ENCODE results near the gene RAP2C. TPM values are rescaled to one million over a fixed set of nuclear protein-coding genes. Genes with fewer than 3 reads are reported as not detected.
"Not testable (repeated sequence)": the region's sequence is repeated elsewhere in the genome, so short reads cannot be mapped to it uniquely, and the experiment has no call there.

RAP2C gene
- total RNA-seq, 1 donor from 2014 or later = 31.2 TPM

GRCh38 chrX:132204629-132205028 is 14.6 kb downstream of the RAP2C start:
- intact Hi-C loops (cut with micrococcal nuclease) = no loop called here

DNA sequence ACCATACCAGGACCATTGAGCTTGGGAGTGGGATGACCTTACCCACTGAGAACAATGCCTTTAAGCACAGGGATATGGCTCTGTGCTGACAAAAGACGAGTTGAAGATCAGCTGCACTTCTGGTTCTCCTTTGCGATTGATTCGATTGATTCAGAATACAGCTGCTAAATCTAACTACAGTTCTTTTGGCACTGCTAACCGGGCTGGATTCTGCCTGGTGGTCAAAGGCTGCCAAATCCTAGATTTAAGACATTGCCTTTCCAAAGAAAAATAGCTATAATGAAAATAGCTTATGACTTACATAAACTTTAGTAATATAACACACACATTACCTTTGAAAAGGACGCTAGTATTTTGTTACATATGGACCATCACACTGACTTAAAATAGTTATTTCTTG is 18.3 kb downstream of the RAP2C start:
- intact Hi-C loops (cut with micrococcal nuclease) = no loop called here

GRCh38 chrX:132199941-132200340 is 19.3 kb downstream of the RAP2C start:
- intact Hi-C loops (cut with micrococcal nuclease) = no loop called here

- intact Hi-C loops (cut with micrococcal nuclease) = no loop called here
Measured at GRCh38 chrX:132193872-132194574, 25.2 kb downstream of the RAP2C start.

DNA sequence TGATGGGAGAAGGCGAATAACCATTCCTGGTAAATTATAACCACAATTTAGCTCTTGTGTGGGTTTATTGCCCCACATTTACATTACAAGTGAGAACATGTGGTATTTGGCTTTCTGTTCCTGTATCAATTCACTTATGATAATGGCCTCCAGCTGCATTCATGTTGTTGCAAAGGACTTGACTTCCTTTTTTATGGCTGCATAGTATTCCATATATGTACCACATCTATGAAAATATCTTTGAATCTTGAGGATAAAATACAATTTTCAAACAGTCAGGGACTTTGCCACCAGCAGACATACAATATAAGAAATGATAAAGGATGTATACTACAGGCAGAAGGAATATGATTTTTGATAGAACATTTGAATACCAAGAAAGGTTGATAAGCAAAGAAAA is 27.3 kb downstream of the RAP2C start:
- intact Hi-C loops (cut with micrococcal nuclease) = no loop called here

DNA sequence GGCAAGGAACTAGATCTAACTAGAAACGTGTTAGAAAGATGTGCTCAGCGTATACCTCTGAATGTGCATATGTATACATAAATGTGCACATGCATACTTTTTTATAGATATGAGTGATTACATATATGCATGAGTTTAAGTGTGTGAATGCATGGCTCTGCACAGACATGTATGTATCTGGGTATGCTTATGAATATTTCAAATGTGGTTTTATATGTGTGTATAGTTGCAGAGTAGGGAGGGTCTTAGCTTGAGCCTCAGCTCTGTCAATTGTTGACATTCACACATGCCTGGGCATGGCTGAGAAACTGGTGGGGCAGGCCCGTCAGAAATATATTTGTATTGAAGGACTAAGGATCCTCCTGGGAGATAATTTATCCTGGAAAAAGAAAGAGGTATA is 31.1 kb downstream of the RAP2C start:
- intact Hi-C loops (cut with micrococcal nuclease) = no loop called here

DNA sequence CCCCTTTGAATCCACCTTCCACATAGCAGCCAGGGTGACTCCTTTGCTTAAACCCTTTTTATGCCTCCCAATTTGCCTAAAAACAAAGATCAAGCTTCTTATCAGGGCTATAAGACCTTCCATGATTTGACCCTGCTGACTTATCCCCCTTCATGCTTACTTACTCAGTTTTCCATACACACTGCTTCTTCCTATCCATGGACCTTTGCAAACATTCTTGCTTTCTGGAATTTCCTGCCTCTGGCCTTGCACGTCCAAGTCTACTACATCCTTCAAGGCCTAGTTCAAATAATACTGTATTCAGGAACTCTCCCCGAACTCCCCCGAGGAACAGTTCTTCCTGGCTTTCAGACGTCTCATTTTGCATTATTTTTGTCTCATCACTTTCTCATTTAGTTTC is 31.8 kb downstream of the RAP2C start:
- intact Hi-C loops (cut with micrococcal nuclease) = no loop called here

GRCh38 chrX:132184871-132185270 is 34.4 kb downstream of the RAP2C start:
- intact Hi-C loops (cut with micrococcal nuclease) = no loop called here

DNA sequence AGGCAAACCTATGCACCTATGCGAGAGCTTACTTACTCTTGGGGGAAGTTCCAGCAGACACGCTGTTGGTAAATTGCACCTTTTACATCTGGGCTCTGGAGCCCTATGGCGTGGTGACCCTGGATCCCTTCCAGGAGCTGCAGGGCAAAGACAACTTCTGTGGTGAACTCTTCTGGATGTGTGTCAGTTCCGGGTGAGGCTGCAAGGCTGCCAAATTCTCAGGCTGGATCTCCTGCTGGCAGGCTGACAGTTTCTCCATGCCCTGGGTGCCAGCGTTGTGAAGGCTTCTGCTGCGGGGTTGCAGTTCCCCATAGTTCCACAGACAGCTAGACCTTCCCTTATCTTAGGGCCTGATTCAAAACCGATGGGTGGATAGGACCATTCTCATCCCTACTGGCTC is 37.9 kb downstream of the RAP2C start:
- intact Hi-C loops (cut with micrococcal nuclease) = no loop called here

DNA sequence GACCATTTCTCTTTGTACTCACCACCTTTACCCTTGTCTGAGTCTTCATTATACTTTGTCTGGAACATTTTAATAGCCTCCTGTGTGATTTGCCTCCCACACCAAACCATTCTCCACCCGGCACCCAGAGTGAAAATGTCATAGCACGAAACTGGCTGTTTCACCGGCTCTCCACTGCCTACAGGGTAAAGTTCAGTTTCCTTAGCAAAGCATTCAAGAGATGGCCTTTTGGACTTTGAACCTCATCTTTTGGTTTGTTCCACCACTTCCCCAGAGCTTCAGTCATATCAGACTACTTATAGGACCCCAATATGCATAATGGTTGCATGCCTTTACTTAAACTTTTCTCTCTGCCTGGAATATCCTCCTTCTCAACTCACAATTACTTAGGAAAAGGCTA is 38.3 kb downstream of the RAP2C start:
- intact Hi-C loops (cut with micrococcal nuclease) = no loop called here

DNA sequence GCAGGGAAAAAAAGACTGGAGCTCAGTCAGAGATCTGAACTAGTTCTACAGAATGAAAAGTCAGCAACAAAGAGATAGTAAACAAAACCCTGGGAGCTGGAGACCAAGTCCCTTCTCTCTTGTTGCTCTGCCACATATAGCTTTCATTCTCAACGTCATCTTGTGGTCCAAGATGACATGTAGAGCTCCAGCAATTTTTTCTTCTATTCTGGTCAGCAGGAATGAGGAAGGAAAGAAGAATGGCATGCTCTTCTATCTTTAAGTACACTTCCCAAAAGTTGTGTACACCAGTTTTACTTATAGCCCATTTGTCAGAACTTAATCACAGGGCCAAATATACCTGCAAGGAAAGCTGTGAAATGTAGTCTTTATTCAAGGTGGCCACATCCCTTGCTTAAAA is 45.6 kb downstream of the RAP2C start:
- intact Hi-C loops (cut with micrococcal nuclease) = no loop called here

- intact Hi-C loops (cut with micrococcal nuclease) = no loop called here
Measured at GRCh38 chrX:132171881-132172280, 47.4 kb downstream of the RAP2C start.

- intact Hi-C loops (cut with micrococcal nuclease) = no loop called here
Measured at GRCh38 chrX:132171478-132171877, 47.8 kb downstream of the RAP2C start.

DNA sequence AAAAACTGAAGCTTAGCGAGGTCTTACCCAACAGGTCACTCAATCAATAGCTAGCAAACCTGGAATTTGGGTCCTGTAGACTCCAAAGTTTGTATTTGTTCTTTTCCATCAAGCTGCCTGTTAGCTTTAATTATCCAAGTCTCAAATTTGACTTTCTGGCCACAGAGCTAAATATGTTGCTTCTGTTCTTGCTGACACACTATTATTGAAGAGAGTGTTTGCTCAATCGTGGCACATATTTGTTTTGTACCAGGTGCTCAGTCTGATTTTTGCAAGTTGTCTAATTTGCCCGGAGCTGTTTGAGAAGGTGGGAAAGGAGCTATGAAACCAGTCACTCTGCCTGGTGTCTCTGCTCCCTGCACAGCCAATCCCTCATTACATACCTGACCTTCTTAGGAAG is 49.7 kb downstream of the RAP2C start:
- intact Hi-C loops (cut with micrococcal nuclease) = no loop called here

GRCh38 chrX:132165651-132166050 is 53.6 kb downstream of the RAP2C start:
- intact Hi-C loops (cut with micrococcal nuclease) = no loop called here

DNA sequence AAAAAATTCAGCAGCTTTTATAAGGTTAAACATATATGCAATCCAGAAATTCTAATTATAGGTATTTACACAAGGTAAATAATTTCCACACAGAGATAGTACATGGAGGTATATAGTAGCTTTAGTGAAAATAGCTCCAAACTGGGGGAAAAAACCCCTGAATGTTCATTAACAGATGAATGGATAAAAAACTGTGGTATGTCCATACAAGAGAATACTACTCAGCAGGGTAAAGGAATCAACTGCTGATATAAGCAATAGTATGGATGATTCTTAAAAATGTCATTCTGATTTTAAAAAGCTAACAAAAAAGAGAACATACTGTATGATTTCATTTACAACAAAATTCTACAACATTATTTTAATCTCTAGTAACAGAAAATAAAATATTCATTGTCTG is 54.2 kb downstream of the RAP2C start:
- intact Hi-C loops (cut with micrococcal nuclease) = no loop called here

DNA sequence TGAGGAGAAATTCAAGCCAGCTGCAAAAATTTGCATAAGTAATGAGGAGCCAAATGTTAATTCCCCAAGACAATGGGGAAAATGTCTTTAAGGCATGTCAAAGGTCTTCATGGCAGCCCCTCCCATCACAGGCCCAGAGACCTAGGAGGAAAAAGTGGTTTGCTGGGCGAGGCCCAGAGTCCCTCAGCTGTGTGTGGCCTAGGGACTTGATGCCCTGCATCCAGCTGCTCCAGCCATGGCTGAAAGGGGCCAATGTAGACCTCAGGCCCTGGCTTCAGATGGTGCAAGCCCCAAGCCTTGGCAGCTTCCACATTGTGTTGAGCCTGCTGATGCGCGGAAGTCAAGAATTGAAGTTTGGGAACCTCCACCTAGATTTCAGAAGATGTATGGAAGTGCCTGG is 56.2 kb downstream of the RAP2C start:
- intact Hi-C loops (cut with micrococcal nuclease) = not testable (repeated sequence)

DNA sequence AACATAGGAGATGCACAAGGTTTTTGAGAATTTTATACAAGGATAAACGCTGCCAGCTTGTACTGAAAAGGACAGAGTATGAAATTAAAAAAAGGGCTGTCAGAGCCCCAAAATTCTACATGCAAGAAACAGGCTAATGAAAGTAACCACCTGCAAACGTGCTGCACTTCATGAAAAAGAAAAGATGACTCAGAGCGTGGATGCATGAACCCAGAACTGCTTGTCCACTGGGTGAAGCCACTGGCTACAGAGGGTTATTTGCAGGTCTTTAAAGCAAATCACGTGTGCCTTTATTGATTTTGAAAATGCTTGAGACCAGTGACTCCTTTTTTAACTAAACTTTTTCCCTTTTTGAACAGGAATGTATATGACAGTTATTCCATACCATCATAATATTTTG is 66.1 kb downstream of the RAP2C start:
- intact Hi-C loops (cut with micrococcal nuclease) = no loop called here

Other genes with a start within 250 kb of the RAP2C start
- gene STK26, start 196.1 kb downstream of the RAP2C start, total RNA-seq = 53.5 and 54.4 TPM in 2 replicates
- not detected in 2 replicates for gene FRMD7, start 91.4 kb downstream of the RAP2C start, total RNA-seq